MM.1S (cell line): ENCODE data around the gene HCFC2.

Source experiments
- DNase-seq: peaks from one replicate; pipeline ENCODE4 v3.0.0-alpha.2; 2015
- H2AFZ ChIP-seq: fragments of 300-600 bp; sonication (generic); 2 replicates; pipeline ENCODE4 v1.6.0; 2016; ENCODE audit warnings: antibody characterized with exemption, low read length
- H3F3A ChIP-seq: fragments of 300-600 bp; sonication (generic); 2 replicates; pipeline ENCODE4 v1.6.1; 2016; ENCODE audit warnings: mild to moderate bottlenecking, antibody characterized with exemption, low read length, moderate library complexity, mixed read lengths; ENCODE audit not compliant: insufficient read depth
- H3K27ac ChIP-seq: fragments of 300-600 bp; sonication (generic); 2 replicates; pipeline ENCODE4 v1.5.1; 2016; ENCODE audit warnings: mild to moderate bottlenecking, low read length
- H3K27me3 ChIP-seq: fragments of 300-600 bp; sonication (generic); replicated peaks from 2 replicates; pipeline ENCODE4 v1.6.0; 2016; ENCODE audit warnings: low read length; ENCODE audit not compliant: insufficient read depth
- H3K36me3 ChIP-seq: fragments of 300-600 bp; sonication (generic); replicated peaks from 2 replicates; pipeline ENCODE4 v1.6.1; 2016; ENCODE audit warnings: mild to moderate bottlenecking, low read length, mixed read lengths; ENCODE audit not compliant: insufficient read depth
- H3K4me1 ChIP-seq: fragments of 300-600 bp; sonication (generic); 2 replicates; pipeline ENCODE4 v1.6.1; 2016; ENCODE audit warnings: low read length, mixed read lengths
- H3K4me2 ChIP-seq: fragments of 300-600 bp; sonication (generic); 2 replicates; pipeline ENCODE4 v1.6.0; 2016; ENCODE audit warnings: low read depth, low read length
- H3K4me3 ChIP-seq: fragments of 300-600 bp; sonication (generic); 2 replicates; pipeline ENCODE4 v1.5.1; 2016; ENCODE audit warnings: low read length, mixed read lengths
- H3K79me2 ChIP-seq: fragments of 300-600 bp; sonication (generic); 2 replicates; pipeline ENCODE4 v1.6.1; 2016; ENCODE audit warnings: mixed run types, low read length, mixed read lengths
- H3K9ac ChIP-seq: fragments of 300-600 bp; sonication (generic); 2 replicates; pipeline ENCODE4 v1.6.1; 2016; ENCODE audit warnings: low read length, mixed read lengths
- H3K9me2 ChIP-seq: fragments of 300-600 bp; sonication (generic); replicated peaks from 2 replicates; pipeline ENCODE4 v1.6.1; 2016; ENCODE audit warnings: mild to moderate bottlenecking, low read length, mixed read lengths; ENCODE audit not compliant: insufficient read depth
- H3K9me3 ChIP-seq: fragments of 300-600 bp; sonication (generic); replicated peaks from 2 replicates; pipeline ENCODE4 v1.6.1; 2016; ENCODE audit warnings: mild to moderate bottlenecking, low read length, mixed read lengths; ENCODE audit not compliant: insufficient read depth
- H4K20me1 ChIP-seq: fragments of 300-600 bp; sonication (generic); 2 replicates; pipeline ENCODE4 v1.6.1; 2016; ENCODE audit warnings: mild to moderate bottlenecking, low read length, moderate library complexity, mixed read lengths; ENCODE audit not compliant: insufficient read depth
- CTCF ChIP-seq: fragments of 300-600 bp; sonication (generic); IDR thresholded peaks from 2 replicates; pipeline ENCODE4 v1.5.1; 2016; ENCODE audit warnings: antibody characterized with exemption, low read length, mixed read lengths
- EZH2 ChIP-seq: fragments of 300-600 bp; sonication (generic); optimal IDR thresholded peaks from 2 replicates; pipeline ENCODE3; 2017; ENCODE audit warnings: low read depth, mild to moderate bottlenecking, antibody characterized with exemption, low read length, mixed read lengths
- EZH2phosphoT487 ChIP-seq: fragments of 300-600 bp; sonication (generic); IDR thresholded peaks from 2 replicates; pipeline ENCODE4 v1.6.1; 2018; ENCODE audit warnings: antibody characterized with exemption, low read length

Gene HCFC2

GRCh38 chr12:104049903-104050356 is 14.4 kb upstream of the HCFC2 start, which contains the start of gene GLT8D2:
Gene GLT8D2, minus strand, starts transcription at chr12:104050187. Its CDS starts 30,539 bp downstream, at chr12:104019648.
- Histone ChIP-seq H3K79me2 (no peaks in the 10 kb centered on the region), H3K4me1 (peaks cover 7% of the 10 kb centered on the region; the same call in 1 of the 2 replicates)
- DNase-seq, result no peak

GRCh38 chr12:104050436-104050835 is 13.9 kb upstream of the HCFC2 start:
- Histone ChIP-seq H3K27ac (no peak overlapping the region), H3K79me2 (no peaks in the 10 kb centered on the region), H2AFZ (peak overlapping the region; percentile 53; the same call in 1 of the 2 replicates), H3K4me2 (peak overlapping the region; percentile 63), H3K9ac (no peak overlapping the region), H3K27me3 (no peaks in the 10 kb centered on the region), H4K20me1 (no peaks in the 10 kb centered on the region), H3K36me3 (no peaks in the 10 kb centered on the region), H3K9me2 (no peaks in the 10 kb centered on the region), H3K4me3 (no peak overlapping the region; the same call in 1 of the 2 replicates), H3K9me3 (no peaks in the 10 kb centered on the region), H3K4me1 (peaks cover 2% of the 10 kb centered on the region; the same call in 1 of the 2 replicates), H3F3A (no peaks in the 10 kb centered on the region)
- no peak for DNase-seq
- TF ChIP-seq EZH2phosphoT487, result no peak
- no peak for TF ChIP-seq CTCF
- no peak for TF ChIP-seq EZH2

More at GRCh38 chr12:104049903-104050356, 14.4 kb upstream of the HCFC2 start, which contains the start of gene GLT8D2:
- no peaks in the 10 kb centered on the region for H3K9me3 ChIP-seq
- TF ChIP-seq CTCF, result no peak
- no peak for TF ChIP-seq EZH2phosphoT487
- no peak for TF ChIP-seq EZH2
- peak within 1 kb of the TSS; percentile 53 for H2AFZ ChIP-seq
- H3K27ac ChIP-seq, result no peak within 1 kb of the TSS
- no peaks in the 10 kb centered on the region for H3K27me3 ChIP-seq
- peak within 1 kb of the TSS; percentile 32; the same call in 1 of the 2 replicates for H3K4me3 ChIP-seq
- H3F3A ChIP-seq, result no peaks in the 10 kb centered on the region
- peak within 1 kb of the TSS; percentile 63 for H3K4me2 ChIP-seq
- H3K9ac ChIP-seq, result no peak within 1 kb of the TSS
- no peaks in the 10 kb centered on the region for H3K9me2 ChIP-seq
- no peaks in the 10 kb centered on the region for H4K20me1 ChIP-seq
- H3K36me3 ChIP-seq, result no peaks in the 10 kb centered on the region

DNA sequence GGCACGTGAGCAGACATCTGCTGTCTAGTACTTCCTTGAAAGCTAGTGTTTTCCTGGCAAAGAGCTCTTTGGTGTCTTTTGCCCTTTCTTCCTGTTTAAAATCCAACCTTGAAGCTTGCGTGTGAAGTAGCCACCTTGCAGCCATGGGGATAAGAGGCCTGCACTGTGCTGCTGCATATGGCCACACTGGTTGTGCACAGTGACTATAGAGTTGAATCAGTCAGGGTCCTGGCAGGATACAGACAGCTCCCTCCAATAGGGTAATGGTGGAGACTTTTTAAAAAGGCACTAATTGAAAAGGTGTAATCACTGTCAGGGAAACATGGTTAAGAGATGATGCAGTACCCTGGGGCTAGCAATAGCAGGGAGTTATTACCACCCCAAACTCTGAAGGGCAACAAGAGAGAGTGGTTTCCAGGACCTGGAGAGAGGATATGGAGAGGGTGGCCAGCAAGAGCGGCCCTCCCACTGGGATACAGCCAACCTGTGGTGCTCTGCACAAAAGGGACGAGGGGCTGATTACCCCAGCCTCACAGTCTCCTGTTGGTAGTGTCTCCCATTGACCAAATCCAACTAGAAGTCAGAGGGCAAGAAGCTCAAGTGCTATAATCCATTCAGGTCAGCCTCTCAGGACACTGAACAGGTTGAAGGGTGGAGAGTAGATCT is 9.5 kb upstream of the HCFC2 start:
- no peaks in the 10 kb centered on the region for H4K20me1 ChIP-seq

More for the DNA sequence above, 9.5 kb upstream of the HCFC2 start:
- Histone ChIP-seq H3K4me1 (no peaks in the 10 kb centered on the region), H2AFZ (no peak overlapping the region), H3F3A (no peaks in the 10 kb centered on the region), H3K9ac (no peak overlapping the region), H3K27me3 (no peaks in the 10 kb centered on the region), H3K36me3 (no peaks in the 10 kb centered on the region), H3K9me2 (no peaks in the 10 kb centered on the region), H3K27ac (no peak overlapping the region), H3K4me2 (no peak overlapping the region), H3K4me3 (no peak overlapping the region), H3K9me3 (no peaks in the 10 kb centered on the region), H3K79me2 (no peaks in the 10 kb centered on the region)
- TF ChIP-seq EZH2 (no peak), EZH2phosphoT487 (no peak), CTCF (no peak)
- DNase-seq, result no peak
